GM12865 (cell line): ENCODE measurements around the gene EDNRA.

Experiments
- DNase-seq: peaks from one replicate; pipeline ENCODE4 v3.0.0; 2010; ENCODE audit warnings: low read depth
- H3K4me3 ChIP-seq: 2 replicates; pipeline ENCODE4 v1.5.1; 2011; ENCODE audit warnings: mild to moderate bottlenecking, low read depth, low read length, control low read depth
- TF ChIP-seq, protein P1 (sequence below): IDR thresholded peaks from 2 replicates; pipeline ENCODE4 v1.5.1; 2011; ENCODE audit warnings: low read length, control low read depth, low read depth, inconsistent platforms; ENCODE audit not compliant: insufficient read depth; ENCODE audit errors: missing control alignments

Gene EDNRA

GRCh38 chr4:147518846-147519767 is 38.2 kb downstream of the EDNRA start:
- TF ChIP-seq, protein P1, sequence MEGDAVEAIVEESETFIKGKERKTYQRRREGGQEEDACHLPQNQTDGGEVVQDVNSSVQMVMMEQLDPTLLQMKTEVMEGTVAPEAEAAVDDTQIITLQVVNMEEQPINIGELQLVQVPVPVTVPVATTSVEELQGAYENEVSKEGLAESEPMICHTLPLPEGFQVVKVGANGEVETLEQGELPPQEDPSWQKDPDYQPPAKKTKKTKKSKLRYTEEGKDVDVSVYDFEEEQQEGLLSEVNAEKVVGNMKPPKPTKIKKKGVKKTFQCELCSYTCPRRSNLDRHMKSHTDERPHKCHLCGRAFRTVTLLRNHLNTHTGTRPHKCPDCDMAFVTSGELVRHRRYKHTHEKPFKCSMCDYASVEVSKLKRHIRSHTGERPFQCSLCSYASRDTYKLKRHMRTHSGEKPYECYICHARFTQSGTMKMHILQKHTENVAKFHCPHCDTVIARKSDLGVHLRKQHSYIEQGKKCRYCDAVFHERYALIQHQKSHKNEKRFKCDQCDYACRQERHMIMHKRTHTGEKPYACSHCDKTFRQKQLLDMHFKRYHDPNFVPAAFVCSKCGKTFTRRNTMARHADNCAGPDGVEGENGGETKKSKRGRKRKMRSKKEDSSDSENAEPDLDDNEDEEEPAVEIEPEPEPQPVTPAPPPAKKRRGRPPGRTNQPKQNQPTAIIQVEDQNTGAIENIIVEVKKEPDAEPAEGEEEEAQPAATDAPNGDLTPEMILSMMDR, result peak; percentile 95
- no peak overlapping the region for H3K4me3 ChIP-seq
- DNase-seq, result peak; percentile 87

GRCh38 chr4:147524601-147525000 is 43.7 kb downstream of the EDNRA start:
- H3K4me3 ChIP-seq, result no peak overlapping the region
- TF ChIP-seq, protein P1, result no peak
- DNase-seq, result no peak

DNA sequence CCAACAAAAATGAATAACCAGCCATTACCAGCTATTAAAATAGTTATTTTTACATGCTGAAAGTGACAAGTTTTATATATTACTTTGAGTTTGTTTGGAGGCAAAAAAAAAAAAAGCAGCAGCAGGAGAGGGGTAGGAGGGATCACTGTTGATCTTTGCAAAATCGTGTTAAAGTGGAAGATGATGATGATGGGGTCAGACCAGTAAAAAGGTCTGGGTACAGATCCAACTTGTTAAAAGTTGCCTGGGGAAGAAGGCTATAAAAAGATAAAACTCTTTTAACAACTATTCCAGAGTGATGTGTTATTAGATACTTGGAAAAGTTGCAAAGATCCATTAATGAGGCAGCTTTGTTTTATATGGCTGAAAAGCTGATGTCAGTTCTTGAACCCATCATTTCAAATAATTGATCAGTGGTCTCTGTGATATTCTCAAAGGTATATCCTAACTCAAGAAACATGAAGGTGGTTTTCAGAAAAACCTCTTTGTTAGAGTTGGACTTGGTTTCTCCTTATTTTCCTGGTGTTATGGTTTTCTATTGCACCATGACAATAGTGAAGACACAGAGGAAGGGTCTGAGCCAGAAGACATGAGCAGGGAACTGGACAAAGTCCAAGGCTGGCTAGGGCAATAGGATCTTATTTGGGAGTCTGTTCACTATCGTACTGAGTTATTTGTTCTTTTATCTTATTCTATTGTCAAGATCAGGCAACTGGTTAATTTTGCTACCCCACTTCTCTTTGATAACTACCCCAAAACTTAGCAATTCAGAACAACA is 44.8 kb downstream of the EDNRA start:
- no peak overlapping the region for H3K4me3 ChIP-seq
- DNase-seq, result no peak
- TF ChIP-seq, protein P1, result no peak

GRCh38 chr4:147526272-147526654 is 45.4 kb downstream of the EDNRA start:
- TF ChIP-seq, protein P1, result peak; percentile 33
- DNase-seq, result peak; percentile 35
- H3K4me3 ChIP-seq, result no peak overlapping the region

- TF ChIP-seq, protein P1, result no peak
- DNase-seq, result no peak
- no peak overlapping the region for H3K4me3 ChIP-seq
Measured at GRCh38 chr4:147528054-147528453, 47.2 kb downstream of the EDNRA start.

DNA sequence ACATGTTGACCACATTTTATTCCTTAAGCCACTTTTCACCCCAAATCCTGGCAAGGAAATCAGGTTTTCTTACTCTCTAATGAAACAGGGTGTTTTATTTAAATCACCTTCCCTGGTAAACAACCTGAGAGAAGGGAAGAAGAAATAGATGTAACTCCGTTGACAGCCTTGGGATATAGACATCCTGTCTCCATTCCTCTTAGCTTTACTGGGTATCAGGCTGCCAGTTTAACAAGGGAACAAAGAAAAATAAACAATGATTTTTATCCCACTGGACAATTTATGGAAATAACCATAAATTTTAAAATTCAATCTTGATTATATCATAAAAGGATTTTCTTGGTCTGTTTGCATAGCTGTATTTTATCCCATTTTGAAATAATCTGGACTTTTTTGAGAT is 49.2 kb downstream of the EDNRA start:
- no peak for DNase-seq
- TF ChIP-seq, protein P1, result no peak
- no peak overlapping the region for H3K4me3 ChIP-seq

GRCh38 chr4:147530723-147531122 is 49.8 kb downstream of the EDNRA start:
- H3K4me3 ChIP-seq, result no peak overlapping the region
- TF ChIP-seq, protein P1, result no peak
- DNase-seq, result no peak
